Measurements from ENCODE around the gene CEP131.

- TF ChIP-seq CTCF (IDR thresholded peaks at IDR 0.05) = no peak
- no peak for TF ChIP-seq EP300 (IDR thresholded peaks at IDR 0.05)
- no peak for TF ChIP-seq POLR2A (IDR thresholded peaks at IDR 0.05)
Observed at GRCh38 chr17:81203136-81203535, 19.6 kb downstream of the CEP131 start.

Data from tibial nerve (tissue), 4 donors.